ENCODE data around the gene PRR36. TPM values are rescaled to one million over a fixed set of nuclear protein-coding genes. Genes with fewer than 3 reads are reported as not detected.

The PRR36 gene
- total and polyA plus RNA-seq, 12 donors, result 0.22 to 5.2 (median 1.1) TPM; not detected in 1

GRCh38 chr19:7841751-7842660 is 32.2 kb downstream of the PRR36 start:
- TF ChIP-seq POLR2A (IDR thresholded peaks at IDR 0.05) (no peak), CTCF (IDR thresholded peaks at IDR 0.05) (no peak)
- intact Hi-C loops (cut with DNase I), result no loop called here
- no peak for DNase-seq

GRCh38 chr19:7840629-7841028 is 33.6 kb downstream of the PRR36 start:
- intact Hi-C loops (cut with DNase I), result no loop called here
- 90 to 96% (median 95%) methylated on average over 8 of the region's 8 CpGs for WGBS, 4 donors
- no peaks in the 10 kb centered on the region for H3K4me1 ChIP-seq (replicated peaks in 1 of 2)
- DNase-seq, result no peak
- H3K4me3 ChIP-seq, result no peak overlapping the region
- TF ChIP-seq CTCF (IDR thresholded peaks at IDR 0.05) (no peak), POLR2A (IDR thresholded peaks at IDR 0.05) (no peak)
- no peaks in the 10 kb centered on the region for H3K36me3 ChIP-seq (replicated peaks in 1 of 2)
- H3K9me3 ChIP-seq (replicated peaks in 1 of 3), result no peaks in the 10 kb centered on the region
- no peak overlapping the region for H3K27ac ChIP-seq
- H3K27me3 ChIP-seq, result no peaks in the 10 kb centered on the region

More at GRCh38 chr19:7841751-7842660, 32.2 kb downstream of the PRR36 start:
- Histone ChIP-seq H3K27ac (no peak overlapping the region), H3K4me3 (no peak overlapping the region), H3K9me3 (replicated peaks in 1 of 3) (no peaks in the 10 kb centered on the region), H3K4me1 (replicated peaks in 1 of 2) (no peaks in the 10 kb centered on the region), H3K36me3 (replicated peaks in 1 of 2) (no peaks in the 10 kb centered on the region), H3K27me3 (no peaks in the 10 kb centered on the region)
- WGBS, 4 donors, result 86 to 95% (median 92%) methylated on average over 9 to 11 of the region's 11 CpGs

- 92 to 98% (median 94%) methylated on average over 6 of the region's 6 CpGs for WGBS, 4 donors
- no peak for DNase-seq
- intact Hi-C loops (cut with DNase I), result no loop called here
- Histone ChIP-seq H3K27me3 (no peaks in the 10 kb centered on the region), H3K36me3 (replicated peaks in 1 of 2) (no peaks in the 10 kb centered on the region), H3K27ac (no peak overlapping the region), H3K9me3 (replicated peaks in 1 of 3) (no peaks in the 10 kb centered on the region), H3K4me1 (replicated peaks in 1 of 2) (no peaks in the 10 kb centered on the region), H3K4me3 (no peak overlapping the region)
- TF ChIP-seq CTCF (IDR thresholded peaks at IDR 0.05), result no peak
- TF ChIP-seq POLR2A (IDR thresholded peaks at IDR 0.05), result no peak
These were observed 34.7 kb downstream of the PRR36 start for GRCh38 chr19:7839476-7839875.

GRCh38 chr19:7833225-7834099 is 40.7 kb downstream of the PRR36 start:
- no peaks in the 10 kb centered on the region for H3K27me3 ChIP-seq
- DNase-seq, result peak in 5 of 7 donors; percentile 51 to 75 (median 60)
- peaks cover 5 to 6% of the 10 kb centered on the region in 2 donors for H3K4me1 ChIP-seq (replicated peaks in 1 of 2)
- no peak overlapping the region for H3K27ac ChIP-seq
- H3K9me3 ChIP-seq (replicated peaks in 1 of 3), result no peaks in the 10 kb centered on the region
- TF ChIP-seq CTCF (IDR thresholded peaks at IDR 0.05) (no peak), POLR2A (IDR thresholded peaks at IDR 0.05) (no peak)
- 64 to 78% (median 73%) methylated on average over 22 to 23 of the region's 23 CpGs for WGBS, 4 donors
- H3K4me3 ChIP-seq, result no peak overlapping the region
- intact Hi-C loops (cut with DNase I), result no loop called here
- no peaks in the 10 kb centered on the region for H3K36me3 ChIP-seq (replicated peaks in 1 of 2)

Measured in adrenal gland (tissue), 12 donors.